ENCODE results near the gene RXRA.
A peak's percentile ranks its signal among the peaks of the same experiment; 100 is the strongest.

The RXRA gene

DNA sequence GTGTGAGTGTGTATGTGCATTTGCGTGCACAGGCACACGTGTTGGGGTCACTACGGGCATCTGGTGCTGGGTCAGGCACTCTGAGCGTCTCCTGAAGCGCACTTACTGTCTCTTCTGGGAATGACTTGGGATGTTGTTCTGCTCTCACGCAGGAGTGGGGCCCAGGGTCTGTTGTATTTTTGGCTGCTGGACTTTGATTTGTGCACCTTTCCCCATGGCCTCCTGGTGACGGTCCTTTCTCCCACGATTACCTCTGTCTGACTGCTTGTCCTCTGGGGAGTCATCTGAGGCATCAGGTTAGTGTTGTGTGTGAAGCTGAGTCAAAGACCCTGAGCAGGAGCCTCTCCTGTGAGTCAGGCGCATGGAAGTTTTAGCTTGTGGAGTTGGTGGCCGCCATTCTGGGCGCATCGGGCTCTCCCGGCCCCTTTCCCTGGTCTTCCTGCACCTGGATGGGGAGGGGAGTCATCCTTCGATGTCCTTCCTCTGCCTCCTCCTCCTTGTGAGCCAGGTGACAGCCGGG is 62.1 kb downstream of the RXRA start:
- DNase-seq: no peak

DNA sequence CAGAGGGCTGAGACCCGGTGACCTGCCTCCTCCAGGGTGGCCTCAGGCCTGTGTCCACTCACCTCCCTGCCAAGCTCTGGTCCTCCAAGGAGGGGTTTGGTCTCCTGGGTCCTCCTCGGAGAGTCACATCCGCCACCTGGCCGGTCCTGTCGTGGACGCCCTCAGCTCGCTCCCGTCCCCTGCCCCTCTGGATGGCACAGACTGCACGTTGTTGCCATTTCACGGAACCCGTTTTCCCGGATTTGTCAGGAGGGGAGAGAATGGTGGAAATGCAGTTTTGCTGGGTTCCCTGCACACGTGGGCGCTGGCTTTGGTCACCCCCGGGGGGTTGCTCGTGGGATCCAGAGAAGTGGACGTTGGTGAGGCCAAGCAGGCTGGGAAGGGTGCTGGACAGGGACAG is 62.7 kb downstream of the RXRA start:
- DNase-seq: no peak

DNA sequence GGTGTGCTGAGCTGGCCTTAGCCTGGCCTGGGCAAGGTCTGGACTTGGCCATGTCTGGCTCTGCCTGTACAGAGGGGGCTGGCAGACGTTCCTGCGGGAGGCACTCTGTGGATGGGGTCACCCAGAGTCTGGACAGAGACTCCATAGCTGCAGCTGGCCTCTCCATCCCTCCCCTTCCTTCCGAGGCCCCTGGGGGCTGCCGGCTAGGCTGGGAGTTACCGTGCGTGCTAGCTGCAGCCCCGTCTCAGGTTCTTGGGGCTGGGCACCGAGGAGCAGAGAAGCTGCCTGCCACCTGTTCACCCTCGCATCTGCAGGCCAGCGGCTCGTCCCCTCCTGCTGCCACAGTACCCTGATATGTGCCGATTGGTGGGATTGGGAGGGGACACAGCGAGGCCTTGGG is 63.4 kb downstream of the RXRA start:
- DNase-seq: no peak

DNA sequence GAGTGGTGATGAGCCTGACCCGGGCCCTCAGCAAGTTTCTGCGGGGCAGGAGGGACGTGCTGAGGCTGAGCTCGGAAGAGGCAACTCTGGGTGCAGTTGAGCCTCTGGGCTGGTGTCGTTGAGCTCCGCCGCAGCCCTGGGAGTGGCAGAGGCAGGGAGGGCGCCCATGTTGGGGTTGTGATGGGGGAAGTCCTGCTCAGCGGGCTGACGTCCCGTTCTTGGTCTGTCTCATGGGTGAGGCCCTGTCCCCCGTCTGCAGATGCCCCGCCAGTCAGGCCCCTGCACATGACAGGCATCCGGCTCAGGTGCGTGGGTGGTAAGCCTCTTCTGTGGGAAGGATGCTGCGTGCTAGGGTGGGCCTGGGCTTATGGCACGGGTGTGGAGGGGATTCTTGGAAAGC is 64.3 kb downstream of the RXRA start:
- peak; percentile 68 to 70 for DNase-seq

DNA sequence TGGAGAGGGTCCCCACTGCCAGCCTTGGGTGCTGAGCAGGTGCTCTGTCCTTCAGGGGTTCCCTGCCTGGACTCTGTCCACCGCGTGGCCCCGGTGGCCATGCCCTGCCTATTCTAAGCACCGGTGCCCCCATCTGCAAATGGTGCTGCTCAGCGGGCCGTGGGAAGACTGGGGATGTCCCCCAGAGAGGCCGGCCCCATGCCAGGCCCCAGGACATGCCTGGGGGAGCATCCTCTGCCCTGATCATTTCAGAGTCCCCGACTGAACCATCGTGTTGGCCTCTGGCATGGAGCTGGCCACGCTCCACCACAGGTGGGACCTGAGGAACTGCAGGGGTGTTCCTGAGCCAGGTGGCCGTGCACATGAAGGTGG is 64.7 kb downstream of the RXRA start:
- no peak for DNase-seq

DNA sequence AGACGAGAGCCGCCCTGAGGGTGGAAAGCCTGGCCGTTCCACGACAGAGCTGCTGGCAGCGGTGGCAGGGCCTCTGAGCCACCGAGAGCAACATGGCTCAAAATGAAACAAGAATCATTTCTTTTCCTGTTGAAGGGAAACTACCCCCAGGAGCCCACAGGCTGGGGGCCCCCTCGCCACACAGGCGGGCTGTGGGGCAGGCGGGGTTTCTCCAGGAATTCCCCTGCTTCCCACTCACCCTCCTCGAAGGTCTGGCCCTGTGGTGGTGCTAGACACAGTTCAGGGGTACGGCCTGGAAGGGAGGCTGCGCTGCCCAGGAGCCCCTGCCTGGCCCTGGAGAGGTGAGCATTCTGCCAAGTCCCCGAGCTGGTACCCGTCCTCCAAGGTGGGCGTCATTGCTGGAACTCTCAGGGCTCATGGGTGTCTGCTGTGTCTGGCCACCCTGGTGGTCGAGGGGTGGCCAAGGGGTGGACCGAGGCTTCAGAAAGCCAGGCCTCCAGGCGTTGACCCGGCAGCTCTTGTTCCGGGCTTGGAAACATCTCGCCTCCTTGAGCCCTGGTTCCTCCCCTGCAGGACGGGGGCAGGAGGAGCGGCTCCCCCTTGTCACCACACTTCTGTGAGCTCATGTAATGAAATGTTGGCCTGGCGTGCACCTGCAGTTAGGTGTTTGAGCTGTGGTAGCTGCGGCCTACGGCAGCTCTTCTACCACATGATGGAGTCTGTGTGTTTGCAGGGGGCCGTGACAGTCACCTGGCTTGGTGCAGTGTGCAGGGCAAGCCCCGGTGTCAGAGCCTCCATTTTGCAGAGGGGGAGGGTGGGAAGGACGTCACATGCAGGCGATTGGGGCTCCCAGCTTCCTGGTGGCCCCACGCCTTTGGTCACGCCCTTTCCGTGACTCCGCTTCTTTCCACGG is 65.3 kb downstream of the RXRA start:
- peak; percentile 69 to 70 for DNase-seq

DNA sequence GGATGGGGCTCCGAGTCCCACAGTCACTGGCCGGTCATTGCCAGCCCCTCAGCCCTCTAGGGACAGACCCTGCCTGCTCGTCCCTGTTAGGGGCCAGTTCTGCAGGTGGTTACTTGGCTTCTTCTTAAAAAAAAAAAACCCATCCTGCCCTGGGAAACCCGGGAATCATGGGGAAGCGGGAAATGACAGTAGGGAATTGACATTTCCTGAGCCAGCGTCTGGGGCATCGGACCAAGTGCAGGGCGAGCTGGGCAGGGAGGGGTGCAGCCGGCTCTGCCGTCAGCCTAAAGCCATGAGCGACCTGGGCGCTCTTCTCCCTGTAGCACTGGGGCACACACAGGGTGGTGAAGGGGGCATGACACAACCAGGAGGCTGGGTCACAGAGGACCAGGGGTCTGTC is 66.6 kb downstream of the RXRA start:
- DNase-seq: no peak

DNA sequence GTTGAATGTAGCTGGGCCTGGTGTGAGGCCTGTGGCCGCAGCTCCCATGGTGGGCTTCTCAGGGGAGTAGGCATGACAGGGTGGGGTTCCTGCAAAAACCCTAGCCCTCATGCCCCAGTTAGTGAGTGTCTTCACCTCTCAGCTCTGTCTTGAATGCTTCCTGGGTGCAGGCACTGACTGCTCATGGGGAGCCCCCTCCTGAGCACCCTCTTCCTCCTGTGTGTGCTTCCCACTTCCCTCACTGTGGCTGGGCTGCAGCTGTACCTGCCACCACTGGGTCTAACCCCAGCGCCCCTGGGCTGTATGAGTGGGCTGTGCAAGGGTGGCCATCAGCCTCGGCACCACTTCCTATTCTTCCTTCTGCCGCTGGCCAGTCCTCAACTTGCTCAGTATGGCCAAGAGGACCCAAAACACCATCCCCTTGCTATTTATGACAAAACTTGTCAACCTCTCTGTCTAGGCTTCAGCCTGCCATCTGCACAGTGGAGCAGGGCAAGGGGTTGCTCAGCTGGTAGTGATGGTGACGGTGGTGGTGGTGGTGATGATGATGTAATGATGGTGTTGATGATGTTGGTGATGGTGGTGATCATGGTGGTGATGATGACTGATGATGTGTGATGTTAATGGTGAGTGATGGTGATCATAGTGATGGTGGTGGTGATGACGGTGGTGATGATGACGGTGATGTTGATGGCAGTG is 67.5 kb downstream of the RXRA start:
- no peak for DNase-seq

DNA sequence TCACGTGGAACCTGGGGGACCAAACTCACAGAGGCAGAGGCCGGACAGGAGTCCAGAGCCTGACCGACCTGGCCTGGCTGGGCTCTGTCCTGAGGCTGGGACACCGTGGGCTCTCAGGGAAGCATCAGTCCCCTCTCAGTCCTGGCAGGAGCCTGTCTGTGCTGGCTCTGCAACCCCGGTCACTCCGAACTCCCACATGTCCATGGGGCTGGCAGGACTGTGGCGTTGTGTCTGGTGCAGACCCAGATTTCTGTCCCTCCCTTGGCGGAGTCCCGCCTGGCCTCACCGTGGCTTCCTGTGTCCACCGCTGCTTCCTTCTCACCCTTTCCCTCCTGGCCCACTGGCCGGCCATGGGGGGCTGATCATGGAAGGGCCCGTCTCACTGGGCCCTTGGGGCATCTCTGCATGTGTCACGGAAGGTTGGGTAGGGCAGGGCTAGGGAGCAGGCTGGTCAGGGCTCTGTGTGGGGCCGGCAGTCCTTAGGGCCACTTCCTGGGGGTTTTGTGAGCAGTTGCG is 68.8 kb downstream of the RXRA start:
- no peak for DNase-seq

DNA sequence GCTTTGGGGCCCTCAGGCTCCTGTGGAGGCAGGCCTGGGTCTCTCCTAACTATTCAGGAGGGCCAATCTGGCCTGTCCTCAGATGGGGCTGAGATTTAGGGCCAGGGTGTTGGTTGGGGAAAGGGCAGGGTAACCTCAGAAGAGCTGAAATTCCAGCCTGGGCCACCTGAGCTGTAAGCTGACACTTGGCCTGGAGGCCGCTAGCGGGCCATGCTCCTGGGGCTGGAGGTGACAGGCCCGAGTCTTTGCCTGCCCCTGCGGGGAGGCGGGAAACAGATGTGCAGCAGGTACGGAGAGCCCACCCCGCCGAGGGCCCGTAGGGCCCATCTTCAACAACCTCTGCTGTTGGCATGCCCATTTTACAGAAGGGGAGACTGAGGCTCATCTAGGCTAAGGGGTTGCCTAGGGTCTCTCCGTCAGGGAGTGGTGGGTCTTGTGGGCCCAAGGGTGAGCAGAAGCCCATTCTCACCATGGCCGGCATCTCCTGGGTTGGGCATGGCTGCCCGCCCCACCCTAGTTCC is 69.5 kb downstream of the RXRA start:
- DNase-seq: no peak

DNA sequence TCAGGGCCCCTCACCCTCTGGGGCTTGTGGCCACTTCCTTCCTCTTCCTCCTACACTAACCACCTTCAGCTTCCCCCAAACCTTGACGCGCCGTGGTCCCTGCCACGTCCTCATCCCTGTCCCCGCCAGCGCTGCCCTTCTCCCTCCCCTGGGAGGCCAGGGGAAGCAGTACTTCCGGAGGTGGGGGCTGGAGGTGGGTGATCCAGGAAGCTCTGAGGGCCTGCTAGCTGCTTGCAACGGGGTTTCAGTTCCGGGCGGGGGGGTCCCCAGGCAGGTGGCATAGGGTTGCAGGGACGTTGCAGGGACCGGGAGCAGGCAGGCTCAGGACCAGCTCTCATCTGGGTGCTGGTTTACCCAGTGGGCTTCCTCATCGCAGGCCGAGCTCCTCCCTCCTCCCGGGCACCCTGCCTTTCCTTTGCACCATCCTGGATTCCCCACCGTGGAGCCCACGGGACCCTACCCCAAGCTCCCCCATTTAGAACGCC is 70.0 kb downstream of the RXRA start:
- peak; percentile 45 to 48 for DNase-seq

DNA sequence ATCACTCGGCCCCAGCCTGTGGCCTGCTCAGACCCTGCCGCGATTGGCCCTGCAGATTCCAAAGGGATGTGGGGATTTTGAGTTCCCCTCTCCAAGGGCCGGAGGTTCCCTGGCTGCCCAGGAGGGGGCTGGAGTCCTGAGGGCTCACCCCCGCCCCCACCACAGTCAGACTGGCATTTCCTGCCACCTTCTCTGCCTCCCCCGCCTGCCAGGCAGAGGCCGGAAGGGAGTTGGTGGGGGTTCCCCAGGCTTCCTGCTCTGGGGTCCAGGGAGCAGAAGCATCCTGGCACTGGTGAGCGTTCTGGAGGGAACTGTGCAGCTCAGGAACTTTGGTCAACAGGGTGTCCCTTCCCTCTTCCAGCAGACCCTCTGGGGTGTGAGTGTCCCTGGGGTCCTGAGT is 70.6 kb downstream of the RXRA start:
- DNase-seq: peak; percentile 48 to 60

DNA sequence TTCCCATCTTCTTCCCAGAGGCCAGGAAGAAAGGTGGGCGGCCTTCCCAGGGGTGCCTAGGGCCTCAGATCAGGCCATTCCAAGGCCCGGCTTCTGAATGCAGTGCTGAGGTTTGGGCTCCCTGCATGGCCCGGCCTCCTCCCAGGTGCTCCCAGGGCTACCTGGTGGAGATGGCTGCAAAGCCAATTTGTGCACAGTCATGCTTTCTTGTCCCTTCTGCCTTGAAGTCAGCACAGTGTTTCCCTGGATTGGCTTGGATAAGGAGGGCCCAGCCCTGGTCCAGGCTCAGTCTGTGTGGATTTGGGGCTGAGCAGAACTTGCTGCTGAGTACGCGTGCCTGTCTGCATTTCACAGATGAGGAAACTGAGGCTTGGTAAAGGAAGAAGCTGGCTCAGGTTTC is 72.5 kb downstream of the RXRA start:
- DNase-seq: no peak

DNA sequence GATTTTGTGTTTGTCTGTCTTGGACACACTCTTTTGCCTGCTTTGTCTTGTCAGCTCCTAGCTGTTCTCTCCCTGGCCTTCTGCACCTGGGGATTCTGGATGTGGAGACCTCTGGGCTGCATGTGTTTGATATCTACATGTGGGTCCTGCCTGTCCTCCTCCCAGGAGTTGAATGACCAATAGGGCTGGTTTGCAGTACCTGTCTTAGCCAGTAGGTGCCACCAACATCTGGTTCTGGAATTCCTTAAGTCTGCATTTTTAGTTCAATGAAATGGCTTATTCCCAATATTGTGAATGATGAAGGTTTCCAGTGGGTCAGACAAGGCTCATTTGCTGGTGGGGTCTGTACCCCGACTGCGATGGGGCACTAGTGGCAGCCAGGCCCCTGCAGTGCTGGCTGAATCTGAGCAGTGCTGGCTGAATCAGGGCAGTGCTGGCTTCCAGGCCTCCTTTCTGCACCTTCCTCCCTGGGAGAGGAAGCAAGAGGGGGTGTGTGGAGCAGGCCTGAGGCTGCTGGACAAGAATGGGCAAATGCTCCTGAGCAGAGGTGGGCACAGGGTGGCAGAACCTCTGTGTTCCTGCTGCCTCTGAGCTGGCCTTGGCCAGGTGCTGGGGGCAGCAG is 73.3 kb downstream of the RXRA start:
- DNase-seq: no peak

DNA sequence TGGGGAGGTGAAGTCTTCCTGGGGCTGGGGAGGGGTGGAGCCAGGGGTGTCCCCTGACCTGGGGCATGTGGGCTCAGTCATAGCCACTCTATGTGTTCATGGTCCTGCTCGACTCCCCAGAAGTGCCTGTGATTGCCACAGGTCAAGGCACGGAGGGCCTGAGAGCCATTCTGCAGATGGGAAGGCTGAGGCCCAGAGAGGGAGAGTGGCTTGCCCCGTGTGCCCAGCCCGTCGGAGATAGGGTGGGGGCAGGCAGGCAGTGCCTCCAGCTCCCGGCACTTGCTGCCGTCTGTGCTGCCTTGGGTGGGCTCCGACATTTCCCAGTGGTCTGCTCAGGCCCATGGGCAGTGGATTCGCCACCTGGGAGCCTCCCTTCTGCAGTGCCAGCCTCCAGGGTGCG is 74.0 kb downstream of the RXRA start:
- DNase-seq: no peak

DNA sequence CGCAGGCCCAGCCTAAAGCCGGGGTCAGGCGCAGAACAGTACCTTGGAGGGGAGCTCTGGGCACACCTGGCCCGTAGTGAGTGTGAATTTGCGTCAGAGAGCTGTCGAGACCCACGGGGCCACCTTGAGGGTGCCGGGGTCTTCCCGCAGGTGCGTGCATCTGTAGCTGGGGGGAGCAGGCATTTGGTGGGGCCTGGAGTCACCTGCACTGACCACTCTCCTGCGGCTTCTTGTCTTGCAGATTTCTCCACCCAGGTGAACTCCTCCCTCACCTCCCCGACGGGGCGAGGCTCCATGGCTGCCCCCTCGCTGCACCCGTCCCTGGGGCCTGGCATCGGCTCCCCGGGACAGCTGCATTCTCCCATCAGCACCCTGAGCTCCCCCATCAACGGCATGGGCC is 75.1 kb downstream of the RXRA start:
- no peak for DNase-seq

DNA sequence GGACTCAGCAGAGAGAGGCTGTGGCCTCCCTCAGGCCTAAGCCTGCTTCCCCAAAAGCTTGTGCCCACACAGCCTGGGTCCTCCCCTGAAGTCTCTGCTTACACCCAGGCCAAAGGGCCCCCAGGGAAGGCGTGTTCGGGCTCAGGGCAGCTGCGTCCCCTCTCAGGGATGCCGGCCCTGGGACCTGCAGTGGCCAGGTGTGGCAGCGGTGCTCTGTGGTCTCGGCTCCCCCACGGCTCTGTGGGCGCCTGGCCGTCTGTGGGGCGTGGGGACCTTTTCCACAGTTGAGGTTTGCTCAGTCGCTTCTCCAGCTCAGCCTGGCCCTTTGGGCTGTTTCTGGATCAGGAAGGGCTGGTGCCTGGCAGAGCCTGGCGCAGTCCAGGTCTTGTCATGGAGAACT is 75.9 kb downstream of the RXRA start:
- no peak for DNase-seq

DNA sequence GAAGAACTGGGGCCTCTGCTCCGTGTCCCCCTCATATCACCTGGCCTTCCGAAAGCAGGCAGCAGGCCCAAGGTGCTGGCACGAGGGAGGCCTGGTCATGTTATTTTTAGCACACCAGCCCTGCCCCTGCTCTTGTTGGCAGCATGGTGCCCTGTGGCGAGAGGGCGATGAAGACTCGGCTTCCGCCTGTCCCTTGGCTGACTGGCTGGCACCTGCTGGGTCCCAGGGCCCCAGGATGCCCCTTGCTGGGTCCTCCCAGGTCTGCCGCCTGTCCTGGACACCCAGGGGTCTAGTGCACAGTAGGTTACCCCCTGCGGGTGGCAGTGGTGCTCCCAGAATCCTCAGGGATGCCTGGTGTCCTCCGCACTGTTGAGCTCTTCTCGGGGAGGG is 77.0 kb downstream of the RXRA start:
- no peak for DNase-seq

DNA sequence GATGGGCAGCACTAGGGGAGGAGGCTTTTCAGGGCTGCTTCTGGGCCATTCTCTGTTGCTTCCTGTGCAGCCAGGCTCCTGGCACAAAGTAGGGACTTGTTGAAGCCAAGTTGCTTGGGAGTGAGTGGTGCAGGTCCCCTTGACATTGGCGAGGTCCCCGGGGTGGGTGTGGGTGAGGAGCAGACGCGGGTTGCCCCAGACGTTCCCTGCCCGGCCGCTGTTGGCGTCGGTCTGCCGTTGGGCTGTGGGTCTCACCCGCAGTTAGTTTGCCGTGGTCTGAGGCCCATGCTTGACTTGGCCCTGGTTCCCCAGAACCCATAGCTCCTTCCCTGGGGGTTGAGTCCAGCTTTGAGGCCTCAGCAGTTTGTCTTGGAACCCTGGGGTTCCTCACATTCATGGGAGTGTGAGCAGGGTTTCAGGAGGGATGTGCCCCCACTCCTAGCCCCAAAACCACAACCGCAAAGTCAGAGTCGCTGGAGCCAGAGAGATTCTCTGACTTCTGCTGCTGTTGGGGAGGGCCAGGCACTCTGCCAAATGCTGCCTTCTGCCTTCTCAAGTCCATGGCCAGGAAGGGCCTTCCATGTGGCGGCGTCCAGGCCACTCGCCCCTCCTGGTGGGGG is 77.5 kb downstream of the RXRA start:
- DNase-seq: peak; percentile 22 to 30

DNA sequence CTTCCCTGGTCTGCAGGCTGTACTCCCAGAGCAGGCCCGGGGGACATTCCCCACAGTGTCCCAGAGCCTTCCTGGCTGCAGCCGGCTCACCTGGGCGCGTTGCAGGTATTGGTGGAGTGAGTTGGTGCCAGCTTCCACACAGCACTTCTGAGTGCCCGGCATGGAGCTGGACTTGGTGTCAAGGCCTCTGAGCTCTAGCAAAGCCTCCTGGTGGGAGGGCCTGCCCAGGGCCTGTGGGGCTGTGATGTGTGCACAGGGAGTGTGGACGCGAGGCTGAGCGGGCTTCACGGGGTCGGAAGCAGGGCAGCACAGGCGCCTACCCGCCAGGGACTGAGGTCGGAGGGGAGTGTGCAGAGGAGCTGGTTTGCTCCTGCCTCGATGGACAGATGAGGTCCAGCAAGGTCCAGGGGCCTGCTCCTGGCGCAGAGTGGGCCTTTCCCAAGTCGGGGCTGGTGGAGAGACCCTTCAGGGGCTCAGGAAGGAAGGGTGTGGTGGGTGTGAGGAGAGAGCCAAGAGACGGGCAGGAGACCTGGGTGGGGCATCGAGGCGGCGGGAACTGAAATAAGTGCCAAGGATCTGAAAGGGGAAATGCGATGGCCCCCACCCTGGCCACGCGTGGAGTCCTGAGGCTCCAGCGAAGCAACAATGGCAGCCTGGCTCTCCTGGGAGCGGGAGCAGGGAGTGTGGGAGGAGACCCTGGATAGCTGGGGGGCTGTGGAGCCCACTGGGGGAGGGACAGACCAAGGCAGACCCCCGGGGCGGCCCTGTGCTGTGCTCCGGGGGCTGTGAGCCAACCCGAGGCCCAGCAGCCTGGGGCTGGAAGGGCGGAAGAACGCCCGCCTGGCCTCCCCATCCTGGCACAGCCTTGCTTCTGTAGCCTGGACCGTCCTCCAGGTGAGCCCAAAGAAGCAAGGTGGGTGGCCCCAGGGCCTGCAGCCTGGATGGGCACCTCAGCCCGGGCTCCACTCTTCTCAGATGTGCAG is 78.4 kb downstream of the RXRA start:
- no peak for DNase-seq

DNA sequence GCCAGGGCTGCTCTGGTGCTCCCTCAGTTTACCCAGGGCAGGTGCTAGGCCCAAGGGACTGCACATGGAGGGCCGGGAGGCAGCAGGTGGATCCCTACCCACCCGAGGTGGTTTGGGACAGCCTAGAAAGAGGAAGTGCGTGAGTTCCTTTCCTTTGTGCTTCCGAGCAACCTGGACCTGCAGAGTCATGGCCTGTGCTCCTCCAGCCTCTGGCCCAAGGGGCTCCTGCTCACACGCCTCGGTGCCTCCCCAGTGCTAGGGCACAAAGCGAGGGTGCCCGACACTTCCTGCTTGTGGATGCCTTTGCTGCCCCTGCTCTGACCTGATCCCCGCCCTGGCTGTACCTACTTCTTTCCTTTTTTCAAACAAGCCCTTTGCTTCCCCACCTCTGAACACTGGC is 79.3 kb downstream of the RXRA start:
- no peak for DNase-seq

All from stimulated activated CD4-positive, alpha-beta T cell treated with anti-CD3 and anti-CD28 coated beads, Interleukin-4, amount 100 ng/mL, for 4 hours (primary cell).